ENCODE results near the gene USP47.

USP47 gene, protein sequence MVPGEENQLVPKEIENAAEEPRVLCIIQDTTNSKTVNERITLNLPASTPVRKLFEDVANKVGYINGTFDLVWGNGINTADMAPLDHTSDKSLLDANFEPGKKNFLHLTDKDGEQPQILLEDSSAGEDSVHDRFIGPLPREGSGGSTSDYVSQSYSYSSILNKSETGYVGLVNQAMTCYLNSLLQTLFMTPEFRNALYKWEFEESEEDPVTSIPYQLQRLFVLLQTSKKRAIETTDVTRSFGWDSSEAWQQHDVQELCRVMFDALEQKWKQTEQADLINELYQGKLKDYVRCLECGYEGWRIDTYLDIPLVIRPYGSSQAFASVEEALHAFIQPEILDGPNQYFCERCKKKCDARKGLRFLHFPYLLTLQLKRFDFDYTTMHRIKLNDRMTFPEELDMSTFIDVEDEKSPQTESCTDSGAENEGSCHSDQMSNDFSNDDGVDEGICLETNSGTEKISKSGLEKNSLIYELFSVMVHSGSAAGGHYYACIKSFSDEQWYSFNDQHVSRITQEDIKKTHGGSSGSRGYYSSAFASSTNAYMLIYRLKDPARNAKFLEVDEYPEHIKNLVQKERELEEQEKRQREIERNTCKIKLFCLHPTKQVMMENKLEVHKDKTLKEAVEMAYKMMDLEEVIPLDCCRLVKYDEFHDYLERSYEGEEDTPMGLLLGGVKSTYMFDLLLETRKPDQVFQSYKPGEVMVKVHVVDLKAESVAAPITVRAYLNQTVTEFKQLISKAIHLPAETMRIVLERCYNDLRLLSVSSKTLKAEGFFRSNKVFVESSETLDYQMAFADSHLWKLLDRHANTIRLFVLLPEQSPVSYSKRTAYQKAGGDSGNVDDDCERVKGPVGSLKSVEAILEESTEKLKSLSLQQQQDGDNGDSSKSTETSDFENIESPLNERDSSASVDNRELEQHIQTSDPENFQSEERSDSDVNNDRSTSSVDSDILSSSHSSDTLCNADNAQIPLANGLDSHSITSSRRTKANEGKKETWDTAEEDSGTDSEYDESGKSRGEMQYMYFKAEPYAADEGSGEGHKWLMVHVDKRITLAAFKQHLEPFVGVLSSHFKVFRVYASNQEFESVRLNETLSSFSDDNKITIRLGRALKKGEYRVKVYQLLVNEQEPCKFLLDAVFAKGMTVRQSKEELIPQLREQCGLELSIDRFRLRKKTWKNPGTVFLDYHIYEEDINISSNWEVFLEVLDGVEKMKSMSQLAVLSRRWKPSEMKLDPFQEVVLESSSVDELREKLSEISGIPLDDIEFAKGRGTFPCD (N-terminal part only)

DNA sequence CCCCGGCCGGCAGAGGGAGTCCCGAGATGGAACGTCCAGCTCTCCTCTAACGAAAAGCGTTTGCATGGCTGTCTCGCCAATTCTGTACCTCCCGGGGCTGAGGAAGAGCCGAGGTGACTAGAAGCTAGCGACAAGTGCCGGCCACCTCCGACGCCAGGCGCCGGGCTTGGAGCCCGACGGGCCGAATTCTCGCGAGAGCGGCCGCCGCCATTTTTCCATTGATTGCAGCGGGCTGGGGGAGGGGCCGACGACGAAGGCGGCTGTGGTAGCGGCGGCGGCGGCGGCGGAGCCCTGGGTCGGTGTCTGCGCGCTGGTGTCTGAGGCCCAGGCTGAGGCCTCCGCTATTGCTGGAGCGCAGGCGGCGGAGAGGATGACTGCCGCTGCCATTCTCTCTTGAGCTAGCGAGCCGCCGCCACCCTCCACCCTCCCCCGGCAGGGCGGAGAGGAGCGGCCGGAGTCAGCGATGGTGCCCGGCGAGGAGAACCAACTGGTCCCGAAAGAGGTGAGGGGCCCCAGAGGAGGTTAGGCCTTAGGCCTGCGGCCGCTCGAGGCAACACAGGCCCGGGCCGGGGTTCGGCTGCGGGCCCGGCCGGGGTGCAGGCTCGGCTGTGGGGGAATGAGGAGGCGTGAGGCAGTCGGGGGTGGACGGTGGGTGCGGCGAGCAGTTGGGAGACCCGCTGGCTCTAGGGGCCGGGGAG lies at the start of gene USP47:
TSS of gene USP47 (plus strand) at position 250 of the 698 bp plus-strand sequence. CDS start at position 464, 214 bp downstream.
- DNase-seq (ENCODE audit: low read depth): peak; percentile 91

DNA sequence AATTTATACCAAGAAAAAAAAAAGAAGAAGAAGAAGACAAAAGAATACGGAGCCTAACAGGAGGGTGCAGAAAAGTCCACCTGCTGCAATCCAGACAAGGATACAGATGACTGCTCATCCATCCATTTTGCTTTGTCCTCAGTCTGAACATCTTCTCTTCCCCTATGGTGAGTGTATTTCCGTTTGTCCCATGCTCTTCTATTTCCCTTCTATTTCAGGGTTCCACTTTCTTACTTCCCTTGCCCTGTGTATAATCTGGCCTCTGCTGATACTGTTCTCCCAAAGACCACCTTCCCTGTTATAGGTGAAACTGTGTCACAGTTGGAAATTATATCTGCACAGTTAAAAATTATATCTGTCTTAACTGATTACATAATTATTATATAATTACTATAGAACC lies 48.7 kb upstream of the USP47 start:
- DNase-seq (ENCODE audit: low read depth): no peak

GRCh38 chr11:11798586-11799438 lies 43.0 kb upstream of the USP47 start:
- peak; percentile 41 for DNase-seq (ENCODE audit: low read depth)

DNA sequence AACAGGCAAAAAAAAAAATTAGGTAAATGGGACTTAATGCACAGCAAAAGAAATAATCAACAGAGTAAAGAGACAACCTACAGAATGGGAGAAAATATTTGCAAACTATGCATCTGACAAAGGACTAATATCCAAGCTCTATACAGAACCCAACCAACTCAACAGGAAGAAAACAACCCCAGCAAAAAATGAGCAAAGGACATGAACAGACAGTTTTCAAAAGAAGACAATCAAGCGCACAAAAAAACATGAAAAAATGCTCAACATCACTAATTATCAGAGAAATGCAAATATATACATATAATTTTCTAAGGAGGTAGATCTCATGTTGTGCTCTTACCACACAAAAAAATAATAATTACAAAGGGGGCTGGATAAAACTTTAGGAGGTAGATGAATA lies 36.5 kb upstream of the USP47 start:
- DNase-seq (ENCODE audit: low read depth): no peak

DNA sequence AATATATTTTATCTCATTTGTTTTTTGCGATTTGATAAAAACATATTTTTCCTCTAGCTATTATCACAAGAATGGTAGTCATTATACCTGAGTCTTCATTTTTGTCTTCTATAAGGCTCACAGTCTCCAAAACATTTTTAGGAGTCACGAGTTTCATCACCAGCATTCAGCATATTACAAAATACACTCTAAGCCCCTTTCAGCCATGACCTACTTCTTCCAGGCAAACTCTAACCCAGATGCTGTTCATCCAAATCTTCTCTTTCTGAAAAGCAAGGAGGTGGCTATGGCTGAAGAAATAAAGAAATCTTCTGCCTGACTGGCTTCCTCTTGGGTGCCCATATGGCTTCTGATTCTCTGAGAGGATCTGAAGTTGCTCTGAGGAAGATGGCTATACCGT lies 35.7 kb upstream of the USP47 start:
- no peak for DNase-seq (ENCODE audit: low read depth)

- DNase-seq (ENCODE audit: low read depth): no peak
Measured at GRCh38 chr11:11806586-11806985, 35.2 kb upstream of the USP47 start.

GRCh38 chr11:11807811-11808782 lies 33.7 kb upstream of the USP47 start:
- no peak for DNase-seq (ENCODE audit: low read depth)

DNA sequence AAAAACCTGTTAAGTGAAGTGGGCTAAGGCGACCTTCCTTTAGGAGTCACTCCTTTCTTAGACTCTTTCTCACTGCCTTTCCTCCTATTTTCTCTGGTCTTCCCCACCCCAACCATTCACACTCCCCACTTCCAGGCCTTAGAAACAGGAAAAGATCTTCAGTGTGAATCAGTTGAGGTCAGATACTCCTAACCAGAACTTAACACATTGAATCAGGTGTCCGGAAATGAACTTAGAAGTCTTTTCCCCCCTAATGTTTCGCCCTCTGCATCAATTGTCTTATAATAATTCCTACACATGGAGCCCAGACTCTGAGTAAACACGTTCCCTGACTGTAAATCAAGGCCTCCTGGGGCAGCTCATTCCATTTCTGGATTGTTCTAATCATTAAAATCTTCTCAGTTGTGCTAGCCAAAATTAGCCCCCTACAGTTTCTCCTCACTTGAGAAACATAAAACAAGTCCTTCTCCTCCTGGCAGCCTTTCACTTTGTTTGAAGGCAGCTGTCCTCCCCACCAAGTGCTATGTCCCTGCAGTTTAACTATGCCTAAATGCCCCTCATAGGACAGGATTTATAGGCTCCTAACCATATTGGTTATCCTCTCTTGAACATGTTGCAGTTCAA lies 32.7 kb upstream of the USP47 start:
- no peak for DNase-seq (ENCODE audit: low read depth)

DNA sequence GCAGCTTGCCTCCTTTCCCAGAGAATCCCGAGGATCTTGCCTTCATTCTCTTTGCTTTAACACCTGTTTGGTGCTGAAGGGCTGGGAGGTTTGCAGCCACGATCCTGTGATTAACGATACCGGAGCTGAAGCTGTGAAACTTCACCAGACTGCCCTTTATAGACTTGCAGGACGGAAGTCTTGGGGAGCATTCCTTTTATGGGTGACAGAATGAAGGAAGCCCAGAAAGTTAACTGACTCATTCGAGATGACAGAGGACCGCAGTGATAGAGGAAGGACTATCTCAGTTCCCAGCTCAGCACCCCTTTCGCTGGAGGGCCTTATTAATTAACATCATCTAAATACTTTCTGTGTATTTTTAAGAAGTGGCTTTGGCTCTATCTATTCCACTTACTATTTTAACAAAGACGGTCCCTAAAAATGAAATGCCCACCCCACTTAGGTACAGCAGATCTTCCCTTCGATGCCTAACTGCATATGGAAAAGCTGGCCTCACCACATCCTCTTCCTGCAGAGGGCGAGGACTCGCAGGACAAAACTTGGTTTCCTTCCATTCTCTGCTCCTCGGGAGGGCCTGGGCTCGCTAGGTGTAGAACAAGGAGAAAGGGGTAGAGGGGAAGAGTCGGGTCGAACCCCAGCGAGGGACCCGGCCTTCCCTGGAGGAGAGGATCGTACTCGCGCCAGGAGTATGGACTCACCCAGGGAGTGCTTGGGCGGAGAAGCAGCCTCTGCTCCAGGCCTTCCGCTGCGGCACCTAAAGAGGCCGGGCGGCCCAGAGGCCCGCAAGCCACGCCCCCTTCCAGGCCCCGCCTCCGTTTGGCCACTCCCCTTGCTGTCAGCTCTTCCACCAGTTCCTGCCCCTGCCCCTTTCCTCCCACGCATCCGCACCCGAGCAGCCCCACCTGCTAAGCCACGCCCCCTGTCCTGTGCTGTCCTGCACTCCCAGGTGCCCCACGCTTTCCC lies 30.7 kb upstream of the USP47 start:
- no peak for DNase-seq (ENCODE audit: low read depth)

GRCh38 chr11:11813288-11813962 lies 28.3 kb upstream of the USP47 start:
- DNase-seq (ENCODE audit: low read depth): no peak

DNA sequence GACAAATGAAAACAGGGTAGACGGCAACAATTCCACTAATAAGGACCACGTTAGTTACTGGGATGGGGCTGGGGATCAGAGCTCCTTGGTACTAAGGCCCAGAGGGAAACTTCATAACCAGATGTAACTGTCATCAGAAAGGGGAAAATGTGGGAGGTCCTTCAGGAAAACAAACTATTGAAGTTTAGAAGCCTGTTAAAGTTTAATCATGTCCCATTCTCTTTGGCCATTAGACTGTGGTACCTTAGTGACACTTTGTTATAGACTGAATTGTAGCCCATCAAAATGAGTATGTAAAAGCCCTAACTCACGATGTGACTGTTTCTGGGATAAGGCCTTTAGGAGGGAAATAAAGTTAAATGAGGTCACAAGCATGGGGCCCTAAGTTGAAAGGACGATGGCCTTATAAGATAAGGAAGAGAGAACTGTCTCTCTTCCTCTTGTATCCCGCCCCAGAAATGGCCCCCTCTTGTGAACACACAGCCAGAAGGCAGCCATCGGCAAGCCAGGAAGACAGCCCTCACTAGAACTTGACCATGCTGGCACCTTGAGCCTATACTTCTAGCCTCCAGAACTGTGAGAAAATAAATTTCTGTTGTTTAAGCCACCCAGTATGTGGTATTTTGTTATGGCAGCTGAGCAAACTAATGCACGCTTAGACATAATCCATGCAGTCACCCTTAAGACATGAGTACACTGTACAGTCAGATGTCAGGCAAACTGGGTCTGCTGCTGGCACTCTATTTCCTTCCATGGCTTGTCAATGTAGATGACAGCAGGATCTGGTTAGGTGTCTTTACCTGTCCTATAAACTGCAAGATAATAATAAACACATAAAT lies 26.9 kb upstream of the USP47 start:
- no peak for DNase-seq (ENCODE audit: low read depth)

- no peak for DNase-seq (ENCODE audit: low read depth)
Measured at GRCh38 chr11:11816511-11817314, 25.1 kb upstream of the USP47 start.

DNA sequence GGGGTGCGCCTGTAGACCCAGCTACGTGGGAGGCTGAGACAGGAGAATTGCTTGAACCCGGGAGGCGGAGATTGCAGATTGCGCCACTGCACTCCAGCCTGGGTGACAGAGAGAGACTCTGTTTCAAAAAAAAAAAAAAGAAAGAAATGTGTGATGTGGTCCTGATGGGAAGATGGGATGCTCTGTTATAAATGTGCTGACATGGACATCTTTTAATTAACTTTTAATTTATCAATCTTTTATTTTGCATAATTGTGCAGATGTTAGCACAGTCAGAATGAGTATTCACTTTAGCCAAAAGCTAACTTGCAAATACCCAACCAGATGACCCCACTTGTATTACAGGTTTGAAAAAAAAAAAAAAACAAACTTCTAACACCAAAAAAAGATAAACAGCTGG lies 23.8 kb upstream of the USP47 start:
- DNase-seq (ENCODE audit: low read depth): no peak

DNA sequence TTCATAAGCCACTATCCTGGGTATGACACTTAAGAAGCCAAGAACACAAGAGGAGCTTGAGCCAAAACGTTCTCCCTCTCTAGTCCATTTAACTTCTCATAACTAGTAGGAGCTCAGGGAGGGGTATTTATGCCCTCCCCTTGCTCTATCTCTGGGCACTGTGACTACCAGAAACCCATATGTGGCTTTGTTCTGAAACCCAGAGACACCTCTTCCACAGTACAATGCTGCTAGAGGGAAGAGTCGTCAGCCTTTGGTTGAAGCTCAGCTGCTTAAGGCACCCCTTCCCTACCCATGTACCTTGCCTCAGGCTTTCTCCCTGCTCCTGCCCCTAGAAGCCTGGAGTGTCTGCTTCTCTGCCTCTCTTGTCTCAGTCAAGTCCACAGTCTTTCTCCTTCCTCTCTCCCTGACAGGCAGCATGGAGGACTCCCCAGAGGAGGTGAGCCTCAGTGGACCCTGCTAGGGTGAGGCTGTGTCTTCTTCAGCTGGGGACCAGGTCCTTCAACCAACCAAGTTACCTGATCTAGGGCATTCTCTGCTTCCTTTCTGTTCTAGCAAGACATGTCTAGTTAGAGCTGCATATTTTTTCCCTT lies 23.1 kb upstream of the USP47 start:
- DNase-seq (ENCODE audit: low read depth): no peak

GRCh38 chr11:11821899-11822298 lies 19.9 kb upstream of the USP47 start:
- DNase-seq (ENCODE audit: low read depth): no peak

Data from stimulated activated CD8-positive, alpha-beta memory T cell treated with anti-CD3 and anti-CD28 coated beads, Interleukin-15, amount 100 ng/mL, for 24 hours (primary cell).